ENCODE measurements around the gene SRL.

DNA sequence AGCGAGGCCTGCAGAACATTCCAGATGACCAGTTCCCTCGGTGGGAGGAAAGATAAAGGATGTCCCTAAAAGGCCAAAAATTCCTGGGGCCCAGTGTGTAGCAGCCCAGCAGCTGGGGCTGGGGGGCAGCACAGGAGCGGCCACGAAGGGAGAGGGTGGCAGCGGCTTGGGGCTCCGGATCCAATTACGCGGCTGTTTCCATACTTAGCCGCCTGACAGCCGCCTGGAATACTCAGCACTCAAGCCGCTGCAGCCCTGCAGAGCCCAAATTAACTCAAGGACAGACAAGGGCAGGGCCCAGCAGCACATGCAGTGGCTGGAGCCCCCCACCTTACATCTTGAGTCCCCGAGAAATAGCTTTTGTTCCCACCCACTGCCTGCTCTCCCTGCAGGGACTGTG lies 1.3 kb downstream of the SRL start:
- TF ChIP-seq, protein P1, sequence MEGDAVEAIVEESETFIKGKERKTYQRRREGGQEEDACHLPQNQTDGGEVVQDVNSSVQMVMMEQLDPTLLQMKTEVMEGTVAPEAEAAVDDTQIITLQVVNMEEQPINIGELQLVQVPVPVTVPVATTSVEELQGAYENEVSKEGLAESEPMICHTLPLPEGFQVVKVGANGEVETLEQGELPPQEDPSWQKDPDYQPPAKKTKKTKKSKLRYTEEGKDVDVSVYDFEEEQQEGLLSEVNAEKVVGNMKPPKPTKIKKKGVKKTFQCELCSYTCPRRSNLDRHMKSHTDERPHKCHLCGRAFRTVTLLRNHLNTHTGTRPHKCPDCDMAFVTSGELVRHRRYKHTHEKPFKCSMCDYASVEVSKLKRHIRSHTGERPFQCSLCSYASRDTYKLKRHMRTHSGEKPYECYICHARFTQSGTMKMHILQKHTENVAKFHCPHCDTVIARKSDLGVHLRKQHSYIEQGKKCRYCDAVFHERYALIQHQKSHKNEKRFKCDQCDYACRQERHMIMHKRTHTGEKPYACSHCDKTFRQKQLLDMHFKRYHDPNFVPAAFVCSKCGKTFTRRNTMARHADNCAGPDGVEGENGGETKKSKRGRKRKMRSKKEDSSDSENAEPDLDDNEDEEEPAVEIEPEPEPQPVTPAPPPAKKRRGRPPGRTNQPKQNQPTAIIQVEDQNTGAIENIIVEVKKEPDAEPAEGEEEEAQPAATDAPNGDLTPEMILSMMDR (IDR thresholded peaks at IDR 0.05; ENCODE audit: poor library complexity, severe bottlenecking) = no peak
- TF ChIP-seq POLR2AphosphoS5 (IDR thresholded peaks at IDR 0.05) = no peak
- TF ChIP-seq EZH2 (IDR thresholded peaks at IDR 0.05; ENCODE audit: borderline replicate concordance, insufficient read depth, low read length, poor library complexity, severe bottlenecking) = no peak
- no peak for TF ChIP-seq EP300 (conservative IDR thresholded peaks at IDR 0.05; ENCODE audit: poor library complexity, severe bottlenecking)
